ENCODE measurements around the gene MKNK2.
A peak's percentile ranks its signal among the peaks of the same experiment; 100 is the strongest.

The MKNK2 gene

DNA sequence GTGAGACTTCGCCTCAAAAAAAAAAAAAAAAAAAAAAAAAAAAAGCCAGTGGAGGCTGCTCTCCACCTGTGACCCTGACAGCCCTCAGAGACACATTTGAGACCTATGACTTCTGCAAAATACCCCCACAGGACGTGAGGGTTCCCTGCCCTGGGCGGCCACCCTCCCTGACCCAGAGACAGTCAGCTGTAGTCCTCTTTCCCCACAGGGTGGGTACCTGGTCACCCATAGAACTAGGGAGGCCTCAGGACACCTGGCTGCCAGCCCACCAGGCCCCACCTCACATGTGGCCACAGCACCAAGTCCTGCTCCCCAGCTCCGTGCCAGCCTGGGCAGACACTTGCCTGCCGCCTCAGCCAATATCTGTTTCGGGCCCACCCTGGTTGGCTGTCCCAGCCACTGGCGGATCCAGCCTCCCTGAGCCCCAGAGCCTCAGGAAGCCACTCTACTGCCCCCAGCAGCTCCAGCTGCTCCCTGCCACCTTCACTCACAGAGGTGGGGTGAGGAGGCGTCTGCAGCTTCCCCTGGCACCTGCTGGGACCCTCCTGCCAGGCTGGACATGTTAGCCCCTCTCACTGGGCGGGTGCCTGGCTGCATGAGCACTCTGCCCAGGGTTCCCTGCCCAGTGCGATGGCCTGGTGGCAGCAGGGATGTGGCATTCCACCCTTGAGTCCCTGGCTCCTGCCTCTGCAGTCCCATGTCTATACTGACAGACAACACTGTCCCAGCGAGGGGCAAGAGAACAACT is 6.9 kb downstream of the MKNK2 start:
- Histone ChIP-seq H3K27ac (ENCODE audit: low read depth, low read length) (no peak overlapping the region), H3K9ac (ENCODE audit: low read length) (no peak overlapping the region), H3K79me1 (ENCODE audit: low read length) (peaks cover 15% of the 10 kb centered on the region), H3K4me1 (ENCODE audit: control insufficient read depth, low read depth, low read length) (peaks cover 2% of the 10 kb centered on the region), H2BK15ac (replicated peaks; ENCODE audit: low read depth) (no peak overlapping the region), H3K79me2 (ENCODE audit: control insufficient read depth, insufficient read depth, low read length) (peaks cover 10% of the 10 kb centered on the region), H3K4me3 (ENCODE audit: low read length) (no peak overlapping the region), H3K23ac (ENCODE audit: low read length) (no peak overlapping the region), H2BK5ac (ENCODE audit: low read length) (no peak overlapping the region), H2AK5ac (ENCODE audit: low read length) (no peak overlapping the region), H4K5ac (ENCODE audit: low read length) (no peak overlapping the region), H3K56ac (ENCODE audit: low read length) (peak overlapping the region; percentile 3), H3K18ac (ENCODE audit: low read length) (no peak overlapping the region), H2BK120ac (ENCODE audit: low read depth, low read length) (no peak overlapping the region), H3K4ac (ENCODE audit: low read depth, low read length) (no peak overlapping the region), H3K36me3 (ENCODE audit: control insufficient read depth, insufficient read depth, low read length) (peaks cover 11% of the 10 kb centered on the region), H4K8ac (ENCODE audit: low read depth, low read length) (no peak overlapping the region), H3K4me2 (ENCODE audit: low read length) (no peak overlapping the region), H3K27me3 (ENCODE audit: insufficient read depth, low read length, poor library complexity) (no peaks in the 10 kb centered on the region)
- DNase-seq, result no peak
- WGBS (ENCODE audit: extremely low coverage, insufficient coverage, low lambda C conversion rate), result no CpG with 5 or more reads among the region's 11 CpGs

DNA sequence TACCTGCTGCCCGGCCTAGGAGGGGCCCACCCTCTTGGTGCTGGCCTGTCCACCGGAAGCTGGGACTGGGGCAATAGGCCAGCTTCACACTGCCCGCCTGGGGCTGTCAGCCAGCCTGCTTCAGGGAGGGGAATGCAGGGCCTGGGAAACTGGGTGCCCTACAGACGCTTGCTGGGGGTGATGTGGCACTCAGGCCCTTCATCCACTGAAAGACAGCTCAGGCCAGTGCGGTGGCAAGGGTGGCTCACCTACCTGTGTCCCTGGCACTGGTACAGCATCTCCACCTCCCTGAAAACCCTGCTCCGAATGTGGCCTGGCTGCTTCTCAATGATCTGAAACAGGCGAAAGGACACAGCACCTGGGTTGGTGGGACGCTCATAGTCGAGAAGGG is 7.8 kb downstream of the MKNK2 start:
- Histone ChIP-seq H3K23ac (ENCODE audit: low read length) (peak overlapping the region; percentile 56), H3K4me2 (ENCODE audit: low read length) (no peak overlapping the region), H4K5ac (ENCODE audit: low read length) (no peak overlapping the region), H3K4me1 (ENCODE audit: control insufficient read depth, low read depth, low read length) (peaks cover 2% of the 10 kb centered on the region), H3K56ac (ENCODE audit: low read length) (no peak overlapping the region), H2BK5ac (ENCODE audit: low read length) (no peak overlapping the region), H3K4ac (ENCODE audit: low read depth, low read length) (no peak overlapping the region), H2AK5ac (ENCODE audit: low read length) (no peak overlapping the region), H3K18ac (ENCODE audit: low read length) (no peak overlapping the region), H3K9ac (ENCODE audit: low read length) (no peak overlapping the region), H2BK15ac (replicated peaks; ENCODE audit: low read depth) (no peak overlapping the region), H3K27ac (ENCODE audit: low read depth, low read length) (no peak overlapping the region), H3K4me3 (ENCODE audit: low read length) (no peak overlapping the region), H2BK120ac (ENCODE audit: low read depth, low read length) (no peak overlapping the region), H3K27me3 (ENCODE audit: insufficient read depth, low read length, poor library complexity) (no peaks in the 10 kb centered on the region), H4K8ac (ENCODE audit: low read depth, low read length) (no peak overlapping the region), H3K79me2 (ENCODE audit: control insufficient read depth, insufficient read depth, low read length) (peaks cover 2% of the 10 kb centered on the region), H3K36me3 (ENCODE audit: control insufficient read depth, insufficient read depth, low read length) (peaks cover 11% of the 10 kb centered on the region), H3K79me1 (ENCODE audit: low read length) (peaks cover 9% of the 10 kb centered on the region)
- no CpG with 5 or more reads among the region's 9 CpGs for WGBS (ENCODE audit: extremely low coverage, insufficient coverage, low lambda C conversion rate)
- DNase-seq, result no peak

GRCh38 chr19:2042485-2043250 is 8.4 kb downstream of the MKNK2 start:
- peak overlapping the region; percentile 31 for H3K18ac ChIP-seq (ENCODE audit: low read length)
- H3K79me2 ChIP-seq (ENCODE audit: control insufficient read depth, insufficient read depth, low read length), result no peaks in the 10 kb centered on the region
- H2BK5ac ChIP-seq (ENCODE audit: low read length), result no peak overlapping the region
- no peak overlapping the region for H4K8ac ChIP-seq (ENCODE audit: low read depth, low read length)
- H2BK15ac ChIP-seq (replicated peaks; ENCODE audit: low read depth), result no peak overlapping the region
- no peak overlapping the region for H3K4me3 ChIP-seq (ENCODE audit: low read length)
- peak overlapping the region; percentile 56 for H3K56ac ChIP-seq (ENCODE audit: low read length)
- no peak for DNase-seq
- no CpG with 5 or more reads among the region's 29 CpGs for WGBS (ENCODE audit: extremely low coverage, insufficient coverage, low lambda C conversion rate)
- peak overlapping the region; percentile 52 for H3K9ac ChIP-seq (ENCODE audit: low read length)
- H3K79me1 ChIP-seq (ENCODE audit: low read length), result peaks cover 7% of the 10 kb centered on the region
- H4K5ac ChIP-seq (ENCODE audit: low read length), result no peak overlapping the region
- H3K27ac ChIP-seq (ENCODE audit: low read depth, low read length), result peak overlapping the region; percentile 13
- peak overlapping the region; percentile 21 for H3K4me2 ChIP-seq (ENCODE audit: low read length)
- no peak overlapping the region for H3K4ac ChIP-seq (ENCODE audit: low read depth, low read length)
- no peaks in the 10 kb centered on the region for H3K27me3 ChIP-seq (ENCODE audit: insufficient read depth, low read length, poor library complexity)
- no peak overlapping the region for H2BK120ac ChIP-seq (ENCODE audit: low read depth, low read length)
- no peak overlapping the region for H3K23ac ChIP-seq (ENCODE audit: low read length)
- H2AK5ac ChIP-seq (ENCODE audit: low read length), result no peak overlapping the region
- H3K36me3 ChIP-seq (ENCODE audit: control insufficient read depth, insufficient read depth, low read length), result peaks cover 11% of the 10 kb centered on the region
- H3K4me1 ChIP-seq (ENCODE audit: control insufficient read depth, low read depth, low read length), result peaks cover 2% of the 10 kb centered on the region

DNA sequence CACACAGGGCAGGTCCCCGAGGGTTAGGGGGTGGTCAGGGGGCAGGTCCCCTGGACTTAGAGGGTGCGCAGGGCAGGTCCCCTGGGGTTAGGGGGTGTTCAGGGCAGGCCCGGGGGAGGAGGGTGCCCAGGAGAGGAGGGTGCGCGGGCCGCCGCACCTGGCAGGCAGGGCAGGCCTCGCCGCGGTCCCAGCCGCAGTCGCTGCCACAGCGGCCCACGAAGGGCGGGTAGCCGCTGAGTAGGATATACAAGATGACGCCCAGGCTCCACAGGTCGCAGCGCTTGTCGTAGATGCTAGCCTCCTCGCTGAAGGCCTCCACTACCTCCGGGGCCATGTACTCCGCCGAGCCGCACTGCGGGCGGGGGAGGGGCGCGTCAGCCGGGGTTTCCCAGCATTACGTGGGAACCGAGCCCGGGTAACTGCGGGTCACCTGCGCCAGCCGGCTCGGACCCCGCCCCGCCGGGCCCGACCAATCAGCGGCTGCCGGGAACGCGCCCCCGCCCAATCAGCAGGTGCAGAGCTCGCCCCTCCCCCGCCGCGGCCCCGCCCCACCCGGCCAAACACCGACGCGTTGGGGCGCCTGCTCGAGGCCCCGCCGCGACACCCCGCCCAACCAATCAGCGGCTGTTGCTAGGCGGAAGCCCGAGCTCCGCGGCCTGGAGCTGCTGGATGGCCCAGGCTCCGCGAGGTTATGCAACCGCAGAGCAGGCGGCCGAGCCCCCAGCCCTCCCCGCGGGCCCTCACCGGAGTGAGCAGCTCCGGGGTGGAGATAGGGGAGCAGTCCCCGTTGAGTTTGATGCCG is 9.2 kb downstream of the MKNK2 start:
- H2BK5ac ChIP-seq (ENCODE audit: low read length), result no peak overlapping the region
- no peak overlapping the region for H2AK5ac ChIP-seq (ENCODE audit: low read length)
- peak overlapping the region; percentile 31 for H3K18ac ChIP-seq (ENCODE audit: low read length)
- peak overlapping the region; percentile 95 for H3K56ac ChIP-seq (ENCODE audit: low read length)
- H3K4ac ChIP-seq (ENCODE audit: low read depth, low read length), result no peak overlapping the region
- no peaks in the 10 kb centered on the region for H3K27me3 ChIP-seq (ENCODE audit: insufficient read depth, low read length, poor library complexity)
- no peaks in the 10 kb centered on the region for H3K79me2 ChIP-seq (ENCODE audit: control insufficient read depth, insufficient read depth, low read length)
- no peak overlapping the region for H2BK120ac ChIP-seq (ENCODE audit: low read depth, low read length)
- H3K36me3 ChIP-seq (ENCODE audit: control insufficient read depth, insufficient read depth, low read length), result peaks cover 11% of the 10 kb centered on the region
- H3K4me2 ChIP-seq (ENCODE audit: low read length), result peak overlapping the region; percentile 40
- no peak overlapping the region for H3K4me3 ChIP-seq (ENCODE audit: low read length)
- H3K4me1 ChIP-seq (ENCODE audit: control insufficient read depth, low read depth, low read length), result peaks cover 2% of the 10 kb centered on the region
- no peak overlapping the region for H4K8ac ChIP-seq (ENCODE audit: low read depth, low read length)
- H3K27ac ChIP-seq (ENCODE audit: low read depth, low read length), result peak overlapping the region; percentile 13
- peaks cover 4% of the 10 kb centered on the region for H3K79me1 ChIP-seq (ENCODE audit: low read length)
- H4K5ac ChIP-seq (ENCODE audit: low read length), result no peak overlapping the region
- peak; percentile 98 for DNase-seq
- no CpG with 5 or more reads among the region's 77 CpGs for WGBS (ENCODE audit: extremely low coverage, insufficient coverage, low lambda C conversion rate)
- H3K9ac ChIP-seq (ENCODE audit: low read length), result peak overlapping the region; percentile 66
- H2BK15ac ChIP-seq (replicated peaks; ENCODE audit: low read depth), result no peak overlapping the region
- no peak overlapping the region for H3K23ac ChIP-seq (ENCODE audit: low read length)

GRCh38 chr19:2041433-2041682 is 9.7 kb downstream of the MKNK2 start:
- Histone ChIP-seq H3K36me3 (ENCODE audit: control insufficient read depth, insufficient read depth, low read length) (peaks cover 11% of the 10 kb centered on the region), H3K4me2 (ENCODE audit: low read length) (no peak overlapping the region), H4K5ac (ENCODE audit: low read length) (no peak overlapping the region), H3K23ac (ENCODE audit: low read length) (no peak overlapping the region), H2BK5ac (ENCODE audit: low read length) (no peak overlapping the region), H2BK120ac (ENCODE audit: low read depth, low read length) (no peak overlapping the region), H3K4me1 (ENCODE audit: control insufficient read depth, low read depth, low read length) (peaks cover 2% of the 10 kb centered on the region), H3K79me1 (ENCODE audit: low read length) (peaks cover 2% of the 10 kb centered on the region), H3K79me2 (ENCODE audit: control insufficient read depth, insufficient read depth, low read length) (no peaks in the 10 kb centered on the region), H3K4me3 (ENCODE audit: low read length) (no peak overlapping the region), H3K4ac (ENCODE audit: low read depth, low read length) (no peak overlapping the region), H3K9ac (ENCODE audit: low read length) (peak overlapping the region; percentile 66), H3K18ac (ENCODE audit: low read length) (no peak overlapping the region), H3K27me3 (ENCODE audit: insufficient read depth, low read length, poor library complexity) (no peaks in the 10 kb centered on the region), H3K56ac (ENCODE audit: low read length) (peak overlapping the region; percentile 95), H2AK5ac (ENCODE audit: low read length) (no peak overlapping the region), H3K27ac (ENCODE audit: low read depth, low read length) (no peak overlapping the region), H4K8ac (ENCODE audit: low read depth, low read length) (no peak overlapping the region), H2BK15ac (replicated peaks; ENCODE audit: low read depth) (no peak overlapping the region)
- no CpG with 5 or more reads among the region's 6 CpGs for WGBS (ENCODE audit: extremely low coverage, insufficient coverage, low lambda C conversion rate)
- DNase-seq, result no peak
